NOMO-1 treated with dmso at 0.1 percent for 144 hours (cell line): Measurements from ENCODE around the gene BRPF3.

ENCODE experiments used
- DNase-seq: peaks from one replicate; lab custom pipeline; 2025; ENCODE audit not compliant: unreplicated experiment; lab: John Stamatoyannopoulos, UW

The BRPF3 gene

GRCh38 chr6:36196113-36196879 lies at the start of gene BRPF3:
Gene BRPF3 (plus strand): TSS chr6:36196744. CDS start chr6:36200323, 3,579 bp downstream.
- peak; percentile 41 for DNase-seq

GRCh38 chr6:36147294-36147693 lies 49.2 kb upstream of the BRPF3 start:
- no peak for DNase-seq

GRCh38 chr6:36149476-36149875 lies 47.1 kb upstream of the BRPF3 start:
- DNase-seq: no peak

GRCh38 chr6:36150283-36150682 lies 46.3 kb upstream of the BRPF3 start:
- DNase-seq: no peak

- no peak for DNase-seq
Observed at GRCh38 chr6:36154286-36154685, 42.3 kb upstream of the BRPF3 start.

DNA sequence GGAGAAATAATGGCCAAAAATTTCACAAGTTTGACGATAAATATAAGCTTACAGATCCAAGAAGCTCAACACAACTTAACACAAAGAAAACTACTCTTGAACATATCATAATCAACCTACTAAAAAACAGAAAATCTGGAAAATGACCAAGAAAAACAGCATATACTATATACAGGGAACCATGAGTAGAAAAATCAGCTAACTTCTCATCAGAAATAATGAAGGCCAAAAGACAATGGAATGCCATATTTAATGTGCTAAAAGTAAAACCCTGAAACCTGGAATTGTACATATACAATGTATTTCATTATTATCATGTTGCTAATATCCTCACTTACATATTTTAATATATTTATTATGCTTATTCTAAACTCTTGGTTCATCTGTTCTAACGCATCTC lies 40.9 kb upstream of the BRPF3 start:
- DNase-seq: no peak

DNA sequence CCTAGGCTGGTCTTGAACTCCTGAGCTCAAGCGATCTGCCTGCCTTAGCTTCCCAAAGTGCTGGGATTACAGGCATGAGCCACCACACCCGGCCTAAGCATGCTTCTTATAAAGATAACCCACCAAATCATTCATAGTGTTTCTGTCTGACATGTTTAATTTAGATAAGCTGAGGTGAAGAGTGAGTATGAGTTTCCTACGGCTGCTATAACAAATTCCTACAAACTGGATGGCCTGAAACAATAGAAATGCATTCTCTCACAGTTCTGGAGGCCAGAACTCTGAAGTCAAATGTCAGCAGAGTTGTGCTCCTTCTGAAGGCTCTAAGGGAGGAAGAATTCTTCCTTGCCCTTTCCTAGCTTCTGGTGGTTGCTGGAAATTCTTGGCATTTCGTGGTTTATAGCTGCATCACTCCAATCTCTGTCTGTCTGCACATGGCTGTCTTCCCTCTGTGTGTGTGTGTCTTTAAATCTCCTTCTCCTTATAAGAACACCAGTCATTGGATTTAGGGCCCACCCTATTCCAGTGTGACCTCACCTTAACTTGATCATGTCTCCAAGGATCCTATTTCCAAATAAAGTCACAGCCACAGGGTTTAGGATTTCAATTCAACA lies 36.3 kb upstream of the BRPF3 start:
- no peak for DNase-seq

- DNase-seq: no peak
Observed at GRCh38 chr6:36169023-36170007, 27.2 kb upstream of the BRPF3 start.

- DNase-seq: no peak
Observed at GRCh38 chr6:36170704-36171103, 25.8 kb upstream of the BRPF3 start.

DNA sequence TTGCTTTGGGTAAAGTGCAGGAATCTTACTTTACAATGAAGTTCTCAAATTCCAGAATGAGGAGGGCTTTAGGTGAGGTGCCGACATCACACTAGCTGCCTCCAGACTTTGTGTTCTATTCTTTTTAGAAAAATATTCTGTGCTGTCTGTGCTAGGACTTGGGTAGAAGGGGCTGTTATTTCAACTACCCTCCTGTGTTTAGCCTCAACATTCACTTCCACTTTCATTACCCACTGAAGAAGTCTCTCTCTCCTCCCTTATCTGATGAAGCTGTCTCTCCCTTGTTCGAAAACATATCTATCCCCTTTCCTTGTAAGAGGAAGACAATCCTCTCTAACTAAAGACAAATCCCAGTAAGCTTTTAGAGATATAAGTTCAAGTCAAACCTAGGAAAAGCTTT lies 25.0 kb upstream of the BRPF3 start:
- no peak for DNase-seq

GRCh38 chr6:36177166-36177565 lies 19.4 kb upstream of the BRPF3 start:
- no peak for DNase-seq

DNA sequence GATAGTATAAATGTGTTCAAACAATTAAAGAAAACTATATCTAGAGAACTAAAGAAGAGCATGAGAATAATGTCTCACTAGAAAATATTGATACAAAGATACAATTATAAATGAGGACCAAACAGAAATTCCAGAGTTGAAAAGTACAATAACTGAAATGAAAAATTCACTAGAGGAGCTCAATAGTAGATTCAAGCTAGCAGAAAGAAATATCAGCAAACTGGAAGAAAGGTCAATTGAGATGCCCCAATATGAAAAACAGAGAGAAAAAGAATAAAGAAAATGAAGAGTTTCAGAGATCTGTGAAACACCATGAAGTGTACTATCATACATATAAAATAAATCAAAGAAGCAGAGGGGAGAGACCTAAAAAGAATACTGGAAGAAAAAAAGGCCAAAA lies 18.0 kb upstream of the BRPF3 start:
- no peak for DNase-seq

GRCh38 chr6:36180126-36180525 lies 16.4 kb upstream of the BRPF3 start:
- DNase-seq: no peak

GRCh38 chr6:36184311-36184710 lies 12.2 kb upstream of the BRPF3 start:
- no peak for DNase-seq

DNA sequence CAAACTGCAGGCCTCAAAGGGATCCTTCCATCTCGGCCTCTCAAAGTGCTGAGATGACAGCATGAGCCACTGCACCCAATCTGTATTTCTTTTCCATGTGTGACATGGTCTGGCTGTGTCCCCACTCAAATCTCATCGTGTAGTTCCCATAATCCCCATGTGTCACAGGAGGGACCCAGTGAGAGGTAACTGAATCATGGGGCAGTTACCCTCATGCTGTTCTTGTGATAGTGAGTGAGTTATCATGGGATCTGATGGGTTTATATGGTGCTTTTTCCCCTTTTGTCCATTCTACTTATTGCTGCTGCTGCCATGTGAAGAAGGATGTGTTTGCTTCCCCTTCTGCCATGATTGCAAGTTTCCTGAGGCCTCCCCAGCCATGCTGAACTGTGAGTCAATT lies 10.3 kb upstream of the BRPF3 start:
- no peak for DNase-seq

- DNase-seq: no peak
Observed at GRCh38 chr6:36187446-36187845, 9.1 kb upstream of the BRPF3 start.

- no peak for DNase-seq
Observed at GRCh38 chr6:36195471-36196112, 952 bp upstream of the BRPF3 start.

DNA sequence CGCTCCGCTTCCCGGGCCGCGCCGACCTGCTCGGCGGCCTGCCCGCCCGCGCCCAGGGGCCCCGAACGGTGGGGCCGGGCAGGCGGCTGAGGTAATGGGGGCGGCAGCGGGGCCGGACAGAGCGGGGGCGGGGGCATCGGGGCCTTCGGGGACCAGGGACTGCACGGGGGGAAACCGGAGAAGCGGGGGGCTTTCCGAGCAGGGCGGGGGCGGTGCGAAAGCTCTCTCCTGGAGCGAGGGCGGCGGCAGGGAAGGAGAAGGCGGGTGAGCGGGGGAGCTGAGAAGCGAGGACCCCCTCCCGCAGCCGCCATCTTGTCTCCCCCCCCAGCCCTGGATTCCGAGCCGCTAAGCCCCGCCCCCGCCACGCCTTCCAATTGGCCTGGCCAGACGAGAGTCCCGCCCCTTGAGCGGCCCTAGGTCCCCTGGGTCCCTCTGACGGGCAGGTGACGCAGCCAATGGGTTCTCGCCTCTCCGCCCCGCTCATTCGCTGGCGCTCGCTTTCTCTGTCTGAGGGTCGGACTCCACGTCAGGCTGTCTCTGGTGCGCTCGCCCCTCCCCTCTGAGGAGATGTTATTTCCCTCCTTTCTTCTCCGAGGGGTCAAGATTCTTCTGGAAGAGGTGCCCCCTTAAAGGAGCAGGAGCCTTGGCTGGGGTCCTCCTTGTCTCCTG lies 470 bp downstream of the BRPF3 start:
- DNase-seq: peak; percentile 96

- no peak for DNase-seq
Observed at GRCh38 chr6:36197739-36198221, 1.2 kb downstream of the BRPF3 start.

DNA sequence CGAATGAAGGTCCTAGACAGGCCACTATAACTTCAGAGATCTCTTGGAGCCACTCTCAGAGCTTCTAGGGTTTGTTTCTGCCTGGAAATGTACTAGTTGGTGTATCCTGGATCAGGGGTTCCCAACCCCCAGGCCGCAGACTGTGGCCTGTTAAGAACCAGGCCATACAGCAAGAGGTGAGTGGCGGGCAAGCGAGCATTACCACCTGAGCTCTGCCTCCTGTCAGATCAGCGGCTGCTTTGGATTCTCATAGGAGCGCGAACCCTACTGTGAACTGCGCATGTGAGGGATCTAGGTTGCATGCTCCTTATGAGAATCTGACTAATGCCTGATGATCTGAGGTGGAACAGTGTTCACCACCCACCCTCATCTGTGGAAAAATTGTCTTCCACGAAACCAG lies 2.4 kb downstream of the BRPF3 start:
- DNase-seq: no peak
